T47D (cell line): ENCODE results near the gene CHN2.

Experiments
- DNase-seq, 2 experiments: peaks; one replicate each; pipeline versions ENCODE4 v3.0.0 to v3.0.0-alpha.2; 2011 to 2012; ENCODE audit warnings: low read depth in 1 of 2, low spot score in 1 of 2
- JUND ChIP-seq: IDR thresholded peaks from 2 replicates; pipeline ENCODE4 v1.6.1; 2012; ENCODE audit warnings: low read depth
- in situ Hi-C: cut with HindIII; loops from 2 replicates; pipeline ENCODE4 v1.10.0; 2016; ENCODE audit warnings: low sequenced_read_pairs, low pct_unique_long_range_greater_than_20kb

CHN2 gene

DNA sequence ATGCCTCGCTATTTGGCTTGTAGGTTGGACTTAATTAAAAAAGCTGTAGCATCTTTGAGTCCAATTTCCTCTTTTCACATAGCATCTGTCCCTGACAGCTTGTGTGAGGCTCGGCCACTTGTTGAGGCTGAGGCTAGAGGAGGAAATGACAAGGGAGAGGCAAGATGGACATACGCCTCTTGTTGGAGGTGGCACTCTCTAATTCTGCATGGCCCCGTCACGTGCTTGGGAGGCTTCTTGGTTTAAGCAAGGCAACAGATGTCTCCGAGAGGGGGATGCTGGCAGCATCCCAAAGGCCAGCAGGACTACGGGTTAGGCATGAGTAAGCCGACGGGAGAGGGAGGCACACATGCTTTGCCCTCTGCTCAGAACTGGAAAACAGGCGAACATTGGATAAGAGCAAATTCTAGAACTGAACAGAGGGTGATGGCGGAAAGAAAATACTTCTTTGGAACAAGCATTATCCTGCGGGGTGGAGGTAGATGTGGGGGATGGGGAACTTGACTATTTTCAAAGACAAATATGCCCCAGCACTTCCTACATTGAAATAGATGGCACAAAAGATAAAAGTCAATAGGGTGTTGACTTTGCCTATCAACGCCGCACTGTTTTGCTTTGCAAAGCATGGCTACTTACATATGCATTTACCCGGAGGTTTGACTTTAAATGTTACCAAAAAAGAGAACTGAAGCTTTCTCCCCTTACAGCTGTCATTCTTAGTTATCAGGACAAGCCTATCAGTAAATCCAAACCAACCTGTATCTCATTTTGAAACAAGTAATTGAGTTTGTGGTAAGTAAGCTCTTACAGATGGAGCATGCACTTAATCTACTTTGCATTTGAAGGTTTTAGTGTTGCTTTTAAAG, 94.8 kb downstream of the CHN2 start:
- DNase-seq, result no peak
- no peak for TF ChIP-seq JUND
- in situ Hi-C loops, result no loop called here

DNA sequence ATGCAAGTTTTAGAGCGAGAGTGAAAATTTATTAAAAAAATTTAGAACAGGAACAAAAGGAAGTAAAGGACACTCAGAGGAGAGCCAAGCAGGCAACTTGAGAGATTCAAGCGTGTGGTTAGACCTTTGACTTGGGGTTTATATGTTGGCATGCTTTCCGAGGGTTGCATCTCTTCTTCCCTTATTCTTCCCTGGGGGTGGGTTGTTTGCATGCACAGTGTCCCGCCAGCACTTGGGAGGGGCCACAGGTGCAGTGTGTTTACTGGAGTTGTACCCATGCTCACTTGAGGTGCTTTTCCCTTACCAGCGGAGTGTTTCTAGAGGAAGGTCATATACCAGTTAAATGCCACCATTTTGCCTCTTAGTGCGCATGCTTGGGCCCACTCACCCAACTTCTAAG, 96.3 kb downstream of the CHN2 start:
- TF ChIP-seq JUND, result no peak
- no peak for DNase-seq
- in situ Hi-C loops, result no loop called here

DNA sequence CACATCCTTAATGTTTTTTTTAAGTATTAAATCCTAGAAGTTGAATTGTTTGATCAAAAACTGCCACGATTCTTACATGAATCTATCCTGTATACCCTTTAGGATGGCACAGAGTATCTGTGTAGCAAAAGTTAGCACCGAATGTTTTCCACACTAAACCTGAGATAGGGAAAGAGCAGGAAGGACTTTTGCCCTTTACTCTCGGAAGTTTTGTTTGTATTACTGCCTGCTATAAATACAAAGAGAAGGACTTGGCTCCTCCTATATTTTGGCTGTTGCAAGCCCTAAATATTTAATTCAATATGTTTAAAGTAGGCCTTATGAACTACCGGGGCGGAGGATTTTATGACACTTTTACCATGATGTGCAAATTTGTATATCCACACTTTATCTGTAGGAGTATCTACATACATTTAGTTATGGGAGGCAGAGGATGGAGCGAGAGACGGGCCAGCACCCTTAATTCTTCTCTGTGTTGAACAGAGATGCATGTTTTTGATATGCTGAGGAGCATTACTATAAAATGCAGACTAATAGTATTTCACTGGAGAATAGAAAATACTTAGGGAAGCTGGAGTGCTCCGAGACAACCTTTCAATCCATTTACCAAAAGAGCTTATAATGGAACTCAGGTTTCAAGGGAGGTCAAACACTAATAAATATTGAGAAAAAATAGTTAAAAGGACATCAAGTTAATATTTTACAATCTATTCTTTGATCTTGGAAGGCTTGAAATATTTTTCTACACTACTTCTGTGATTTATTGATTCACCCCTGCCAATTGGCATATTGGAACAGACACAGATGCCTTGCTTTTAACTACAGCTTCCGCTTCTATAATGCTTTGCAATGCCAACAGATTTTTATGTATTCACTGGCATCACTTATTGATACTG, 97.4 kb downstream of the CHN2 start:
- no peak for TF ChIP-seq JUND
- in situ Hi-C loops, result no loop called here
- DNase-seq, result no peak

DNA sequence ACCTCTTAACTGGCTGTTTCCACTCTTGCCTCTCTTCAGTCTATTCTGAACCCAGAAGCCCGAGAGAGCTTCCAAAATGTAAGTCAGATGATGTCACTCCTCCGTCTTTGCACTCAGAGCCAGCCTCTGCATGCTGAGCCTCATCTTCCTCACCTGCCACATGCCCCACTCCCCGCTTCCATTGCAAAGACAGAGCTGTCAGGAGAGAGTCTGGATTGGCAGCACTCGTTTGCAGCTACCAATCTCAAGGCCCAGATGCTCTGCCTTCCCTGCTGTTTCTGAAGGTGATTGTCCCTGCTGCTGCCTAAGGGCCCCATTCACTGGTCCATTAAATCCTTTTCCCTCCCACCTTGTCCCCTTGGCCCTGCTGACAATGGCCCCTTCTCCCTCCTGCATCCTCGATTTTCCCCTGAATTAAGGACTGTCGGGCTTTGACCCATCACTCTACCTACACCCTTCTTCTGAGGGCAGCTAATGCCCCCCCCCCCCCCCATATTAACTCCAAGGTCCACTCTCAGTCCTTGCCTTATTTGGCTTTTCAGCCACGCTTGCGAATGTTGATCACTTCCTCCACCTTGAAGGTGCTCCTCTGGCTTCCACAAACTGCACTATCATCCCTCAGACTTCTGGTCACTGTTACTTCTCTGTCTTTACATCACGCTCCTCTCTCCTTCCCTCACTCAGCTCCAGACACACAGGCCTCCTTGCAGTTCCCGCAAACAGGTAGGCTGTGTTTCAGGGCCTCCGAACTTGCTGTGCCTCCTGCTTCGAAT, 98.5 kb downstream of the CHN2 start:
- in situ Hi-C loops, result no loop called here
- no peak for DNase-seq
- TF ChIP-seq JUND, result no peak

DNA sequence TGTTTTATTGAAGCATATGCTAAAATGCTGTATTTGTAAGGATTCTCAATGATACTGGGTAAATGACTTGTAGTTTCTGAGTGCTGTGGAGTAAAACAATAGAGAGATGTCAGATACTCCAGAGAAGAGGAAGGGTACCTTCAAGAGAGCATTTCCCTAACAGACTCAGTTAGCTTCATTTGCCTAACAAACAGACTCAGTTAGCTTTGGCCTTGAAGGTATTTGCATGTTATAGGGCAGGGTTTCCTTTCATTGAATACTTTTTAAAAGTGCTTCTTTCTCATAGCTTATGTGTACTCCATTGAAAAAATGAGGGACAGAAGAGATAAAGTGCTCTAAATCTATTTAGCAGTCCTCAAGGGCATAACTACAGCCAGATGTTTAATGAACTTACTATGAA, 101.8 kb downstream of the CHN2 start:
- no peak for DNase-seq
- no peak for TF ChIP-seq JUND
- in situ Hi-C loops, result no loop called here

DNA sequence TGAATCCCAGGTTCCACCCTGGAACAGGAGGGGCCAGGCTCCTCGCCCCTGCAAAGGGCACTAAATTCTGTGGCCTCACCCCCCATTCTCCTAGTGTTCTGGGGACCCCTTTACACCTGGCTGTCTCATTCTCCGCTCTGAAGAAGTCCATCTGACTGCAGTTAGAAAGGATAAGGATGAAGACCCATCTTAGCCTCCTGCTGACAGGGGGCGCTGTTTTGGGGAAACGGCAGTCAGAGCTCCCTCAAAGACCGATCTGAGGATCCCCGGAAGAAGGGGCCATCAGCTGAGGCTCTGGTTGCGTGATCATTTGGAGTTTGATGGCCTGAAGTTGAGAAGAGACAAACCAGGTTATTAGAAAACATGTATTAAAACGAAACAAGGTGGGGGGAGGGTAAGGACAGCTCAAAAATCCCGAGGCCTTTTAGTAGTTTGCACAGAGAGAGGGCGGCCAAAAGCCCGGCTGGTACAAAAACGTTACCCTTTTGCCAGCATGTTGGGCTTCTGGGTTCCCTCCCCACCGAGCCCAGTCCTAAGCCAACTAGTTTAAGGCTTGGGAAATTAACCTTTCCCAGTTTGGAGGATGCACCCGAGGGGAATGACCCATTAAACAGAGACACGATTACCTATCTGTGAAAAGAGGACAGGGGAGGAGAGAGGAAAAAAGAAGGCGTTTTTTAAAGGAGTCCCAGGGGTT, 102.8 kb downstream of the CHN2 start:
- DNase-seq, result no peak
- no peak for TF ChIP-seq JUND
- in situ Hi-C loops, result no loop called here

DNA sequence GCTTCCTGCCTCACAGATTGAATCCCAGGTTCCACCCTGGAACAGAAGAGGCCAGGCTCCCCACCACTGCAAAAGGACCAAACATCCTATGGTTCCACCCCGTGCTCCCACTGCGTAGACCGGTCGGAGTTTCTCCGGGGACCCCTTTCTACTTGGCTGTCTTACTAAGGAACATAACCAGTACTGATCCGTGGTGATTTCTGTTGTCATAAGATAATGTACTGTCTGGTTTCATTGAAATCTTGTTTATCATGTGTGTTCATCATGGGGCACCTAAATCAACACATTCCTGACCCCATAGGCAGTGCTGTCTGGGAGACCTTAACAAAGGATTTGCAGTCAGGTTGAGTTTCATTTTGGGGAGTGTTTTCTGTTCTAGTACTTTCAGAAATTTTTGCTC, 104.5 kb downstream of the CHN2 start:
- TF ChIP-seq JUND, result no peak
- in situ Hi-C loops, result no loop called here
- DNase-seq, result no peak

DNA sequence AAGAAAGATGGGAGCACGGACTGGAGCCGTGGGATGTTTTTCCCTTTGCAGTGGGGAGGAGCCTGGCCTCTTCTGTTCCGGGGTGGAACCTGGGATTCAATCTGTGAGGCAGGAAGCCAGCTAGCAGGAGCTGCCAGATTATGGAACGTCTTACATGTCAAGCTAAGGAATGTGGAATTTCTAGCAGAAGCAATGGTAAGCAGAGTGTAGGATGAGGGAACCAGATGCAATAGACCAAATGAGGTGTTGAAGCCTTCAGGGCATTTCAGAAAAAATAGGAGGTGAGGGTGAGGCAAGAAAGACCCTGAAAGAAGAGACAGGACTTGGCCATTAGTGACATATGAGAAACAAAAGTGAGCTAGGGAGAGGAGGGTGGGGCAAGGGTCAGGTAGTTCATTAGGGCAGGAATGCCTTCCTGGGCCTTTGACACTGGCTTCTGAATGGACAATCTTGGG, 105.5 kb downstream of the CHN2 start:
- DNase-seq, result peak in 1 of 2 experiments; percentile 21
- TF ChIP-seq JUND, result no peak
- in situ Hi-C loops, result no loop called here

DNA sequence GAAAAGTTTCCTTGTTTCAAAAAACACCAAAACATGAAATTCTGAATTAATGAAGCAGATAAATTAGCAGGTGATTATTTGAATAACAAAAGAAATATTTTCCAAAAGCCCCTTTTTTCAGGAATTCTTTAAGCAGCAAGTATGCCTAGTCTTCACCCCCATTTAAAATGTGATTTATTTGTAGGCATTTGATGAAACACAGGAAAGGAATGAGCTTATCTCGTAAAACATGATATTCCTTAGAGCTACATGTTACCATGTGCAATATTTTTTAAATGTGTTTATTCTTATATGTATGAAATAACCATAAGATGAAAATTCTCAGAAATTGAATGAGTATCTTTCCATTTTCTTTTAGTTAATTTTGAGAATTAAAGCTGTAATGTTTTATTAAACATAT, 106.1 kb downstream of the CHN2 start:
- TF ChIP-seq JUND, result no peak
- in situ Hi-C loops, result no loop called here
- no peak for DNase-seq

DNA sequence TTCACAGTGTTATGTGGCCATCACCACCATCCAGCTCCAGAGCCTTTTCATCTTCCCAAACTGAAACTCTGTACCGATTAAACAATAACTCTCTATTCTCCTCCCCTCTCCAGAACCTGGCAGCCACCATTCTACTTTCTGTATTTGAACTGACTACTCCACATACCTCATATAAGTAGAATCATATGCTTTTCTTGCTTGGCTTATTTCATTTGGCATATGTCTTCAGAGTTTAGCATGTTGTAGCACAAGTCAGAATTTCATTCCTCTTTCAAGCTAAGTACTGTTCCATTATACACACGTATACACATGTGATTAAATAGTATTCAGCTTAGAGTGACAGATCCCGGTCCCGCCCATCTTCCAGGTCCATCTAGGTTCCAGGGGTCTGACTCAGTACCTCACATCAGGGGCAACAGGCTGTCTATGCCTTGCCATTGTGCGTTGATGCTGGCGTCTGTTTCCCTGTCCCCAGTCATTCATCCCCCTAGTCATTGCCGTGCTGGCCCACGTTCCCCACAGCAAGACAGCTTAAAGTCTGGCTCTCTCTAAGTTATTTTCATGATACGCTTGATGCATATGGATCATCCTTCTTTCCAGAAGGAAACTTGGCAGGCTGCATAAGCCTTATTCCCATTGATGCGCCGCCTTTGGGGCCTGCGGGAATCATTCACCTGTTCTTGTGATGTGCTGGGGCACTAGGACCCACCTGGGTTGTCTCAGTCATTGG, 108.3 kb downstream of the CHN2 start:
- no peak for DNase-seq
- in situ Hi-C loops, result no loop called here
- no peak for TF ChIP-seq JUND

DNA sequence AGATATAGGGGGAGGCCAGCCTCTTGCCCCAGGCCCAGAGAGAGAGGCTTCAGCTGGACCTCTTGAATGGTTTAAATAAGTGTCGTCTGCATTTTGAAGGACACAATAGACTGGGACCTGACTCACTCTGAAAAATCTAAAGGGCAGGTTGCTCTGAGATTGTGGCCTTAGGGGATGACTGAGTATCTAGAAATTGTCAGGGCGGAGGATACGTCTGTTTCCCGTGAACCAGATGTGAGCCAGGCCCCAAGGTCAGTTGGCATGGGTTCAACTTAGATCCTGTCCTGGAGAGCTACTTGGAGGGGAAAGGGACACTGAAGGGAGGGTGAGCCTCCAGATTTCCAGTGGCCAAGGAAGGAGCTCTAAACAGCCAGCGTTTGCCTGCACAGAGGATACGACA, 110.2 kb downstream of the CHN2 start:
- TF ChIP-seq JUND, result no peak
- DNase-seq, result no peak
- in situ Hi-C loops, result no loop called here
